Left colon (tissue), 2 donors: Measurements from ENCODE around the gene FKBP10. TPM values are rescaled to one million over a fixed set of nuclear protein-coding genes. Genes with fewer than 3 reads are reported as not detected.
A peak's percentile ranks its signal among the peaks of the same experiment; 100 is the strongest.
"Not testable (repeated sequence)": the region's sequence is repeated elsewhere in the genome, so short reads cannot be mapped to it uniquely, and the experiment has no call there.

Source experiments
- ATAC-seq: fragments of 200-7000 bp; cut with Tn5 transposase; one replicate; pipeline ENCODE4 v1.9.1; 2020; ENCODE audit warnings: mild to moderate bottlenecking, moderate library complexity
- DNase-seq, 2 donors: peaks; one replicate each; pipeline ENCODE4 v3.0.0-alpha.2; 2020
- intact Hi-C, 2 donors: fragments of 100-400 bp; cut with DNase I in 1 of 2; cut with micrococcal nuclease in 1 of 2; formaldehyde crosslinking; loops; one replicate each; pipeline versions ENCODE4 v1.11.2 to v1.14.0; 2022; cut with DNase I, micrococcal nuclease
- total RNA-seq, 2 donors: library from RNA; stranded (reverse); fragmentation: NEBNext Ultra II Directional; extraction: Animal tissue kit (Norgen Biotek cat#: 25700); gene quantifications; one replicate each; pipeline ENCODE4 v1.2.1, GENCODE V29; 2021
- donor health status: DM: no; HTN: no; CAD: no.
- donor health status: DM: yes; HTN: yes; CAD: no.

The FKBP10 gene
- total RNA-seq, 2 donors from 2014 or later = 4.2 to 10.8 TPM

DNA sequence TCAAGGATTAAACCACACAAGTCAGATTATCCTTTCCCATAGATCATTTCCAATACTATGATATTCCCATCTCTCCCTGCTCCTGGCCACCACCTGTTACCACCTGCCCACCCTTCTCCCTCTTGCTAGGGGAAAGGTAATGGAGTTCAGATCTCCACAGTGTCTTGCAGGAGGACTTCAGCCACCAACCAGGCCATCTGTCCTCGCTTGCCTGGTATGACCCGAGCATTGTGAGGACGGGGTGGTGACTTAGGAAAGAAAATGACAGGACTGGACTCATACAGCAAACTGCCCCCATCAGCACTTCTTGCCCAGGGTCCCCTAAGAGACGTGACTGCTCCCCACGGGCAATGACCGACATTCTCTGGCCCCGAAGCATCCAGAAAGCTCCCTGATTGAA is 10.8 kb downstream of the FKBP10 start:
- DNase-seq (no peak), ATAC-seq (no peak)
- intact Hi-C loops = no loop called here

GRCh38 chr17:41824086-41824485 is 11.3 kb downstream of the FKBP10 start:
- DNase-seq (no peak), ATAC-seq (no peak)
- intact Hi-C loops = no loop called here

DNA sequence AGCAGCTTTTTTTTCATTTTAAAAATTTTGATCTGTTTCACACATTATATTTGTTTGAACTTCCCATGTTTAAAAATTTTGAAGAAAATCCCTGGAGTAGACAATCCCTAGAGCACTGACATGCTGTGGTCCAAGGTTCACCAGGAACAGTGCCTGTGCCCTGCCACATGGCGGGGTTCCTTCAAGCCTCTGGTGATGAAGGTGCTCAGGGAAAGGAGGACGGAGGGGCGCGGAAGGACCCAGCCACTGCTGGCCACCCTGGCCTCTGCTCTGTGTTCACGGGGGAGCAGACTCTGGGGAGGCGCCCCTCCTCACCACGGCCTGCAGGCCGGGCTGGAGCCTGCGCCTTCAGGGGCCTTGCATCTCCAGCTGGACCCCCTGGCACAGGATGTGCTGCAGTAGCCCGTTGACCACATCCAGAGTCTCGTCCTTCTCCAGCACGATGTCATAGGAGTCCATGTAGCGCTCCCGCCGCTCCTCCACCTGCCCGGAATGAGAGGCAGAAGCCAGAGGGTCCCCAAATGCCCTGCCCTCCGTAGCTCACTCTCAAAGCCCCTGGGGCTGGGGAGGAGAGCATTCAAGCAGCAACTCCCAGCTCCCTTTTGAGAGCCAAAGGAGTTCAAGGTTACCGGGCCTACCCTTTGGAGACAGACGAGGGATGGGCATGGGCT is 12.5 kb downstream of the FKBP10 start:
- DNase-seq (no peak), ATAC-seq (no peak)
- intact Hi-C loops = no loop called here

- intact Hi-C loops = not testable (repeated sequence)
Observed at GRCh38 chr17:41829961-41830360, 17.2 kb downstream of the FKBP10 start.

GRCh38 chr17:41835214-41835799 is 22.5 kb downstream of the FKBP10 start:
- DNase-seq (no peak), ATAC-seq (peak; percentile 33)
- intact Hi-C loops = no loop called here

More at GRCh38 chr17:41829961-41830360, 17.2 kb downstream of the FKBP10 start:
- not testable (repeated sequence) for ATAC-seq, DNase-seq

DNA sequence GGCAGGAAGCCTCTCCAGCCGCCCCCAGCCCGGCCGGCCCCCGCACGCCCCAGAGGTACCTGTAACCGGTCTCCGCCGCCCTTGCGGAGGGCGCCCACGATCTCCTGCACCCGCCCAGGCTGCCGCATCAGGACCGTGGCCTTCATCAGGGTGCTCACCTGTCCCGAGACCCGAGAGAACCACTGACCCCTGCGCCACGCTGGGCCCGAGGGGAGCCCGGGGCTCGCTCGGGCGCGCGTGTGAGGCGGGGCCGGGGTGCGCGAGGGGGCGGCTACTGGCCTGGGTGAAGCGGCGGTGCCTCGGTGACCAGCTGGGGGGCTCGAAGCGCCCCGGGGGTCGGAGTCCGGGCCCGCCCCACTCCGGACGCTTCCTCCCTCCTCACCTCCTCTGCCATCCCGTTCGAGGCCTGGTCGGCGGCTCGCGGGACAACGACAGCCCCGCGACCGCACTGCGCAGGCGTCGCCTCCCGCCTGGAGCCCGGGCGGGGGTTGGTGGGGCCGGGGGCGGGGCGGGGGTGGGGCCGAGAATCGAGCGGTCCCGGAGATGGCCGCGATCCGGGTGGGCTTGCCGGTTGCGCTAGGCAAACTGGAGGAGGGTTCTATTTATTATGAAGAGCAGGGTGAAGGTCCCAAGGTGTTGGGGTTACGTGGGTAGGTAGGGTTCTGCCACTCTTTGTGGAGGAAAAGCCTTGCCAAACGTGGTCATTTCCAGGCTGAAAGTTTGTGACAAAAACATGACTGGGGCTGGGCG is 23.2 kb downstream of the FKBP10 start, which contains the start of gene NT5C3B:
NT5C3B (minus strand) TSS at position 433 of the 750 bp plus-strand sequence; CDS start at position 394, 39 bp downstream.
- peak; percentile 35 to 59 for DNase-seq
- peak; percentile 95 for ATAC-seq
- intact Hi-C loops = no loop called here

DNA sequence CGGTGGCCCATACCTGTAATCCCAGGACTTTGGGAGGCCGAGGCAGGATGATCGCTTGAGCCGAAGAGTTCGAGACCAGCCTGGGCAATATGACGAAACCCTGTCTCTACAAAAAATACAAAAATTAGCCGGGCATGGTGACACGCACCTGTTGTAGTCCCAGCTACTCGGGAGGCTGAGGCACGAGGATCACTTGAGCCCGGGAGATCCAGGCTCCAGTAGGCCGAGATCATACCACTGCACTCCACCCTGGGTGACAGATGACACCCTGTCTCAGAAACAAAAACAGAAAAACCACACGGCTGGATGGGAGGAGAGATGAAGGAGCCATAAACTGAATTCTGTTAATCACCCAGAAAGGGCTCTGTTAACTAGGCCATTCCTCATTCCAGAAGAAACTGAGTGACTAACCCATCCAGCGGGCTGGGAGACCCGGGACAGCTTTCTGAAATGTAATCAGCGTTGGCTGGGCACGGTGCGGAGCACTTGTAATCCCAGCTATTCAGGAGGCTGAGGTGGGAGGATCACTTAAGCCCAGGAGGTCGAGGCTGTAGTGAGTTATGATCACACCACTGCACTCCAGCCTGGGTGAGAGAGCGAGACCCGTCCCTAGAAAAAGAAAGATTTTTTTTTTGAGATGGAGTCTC is 23.9 kb downstream of the FKBP10 start:
- ATAC-seq (peak; percentile 10), DNase-seq (no peak)
- intact Hi-C loops = no loop called here

GRCh38 chr17:41837761-41838538 is 25.1 kb downstream of the FKBP10 start, which contains the start of gene KLHL10:
KLHL10 (plus strand) TSS chr17:41837825; CDS start chr17:41837933, 108 bp downstream.
- intact Hi-C loops = no loop called here
- DNase-seq (no peak), ATAC-seq (no peak)

DNA sequence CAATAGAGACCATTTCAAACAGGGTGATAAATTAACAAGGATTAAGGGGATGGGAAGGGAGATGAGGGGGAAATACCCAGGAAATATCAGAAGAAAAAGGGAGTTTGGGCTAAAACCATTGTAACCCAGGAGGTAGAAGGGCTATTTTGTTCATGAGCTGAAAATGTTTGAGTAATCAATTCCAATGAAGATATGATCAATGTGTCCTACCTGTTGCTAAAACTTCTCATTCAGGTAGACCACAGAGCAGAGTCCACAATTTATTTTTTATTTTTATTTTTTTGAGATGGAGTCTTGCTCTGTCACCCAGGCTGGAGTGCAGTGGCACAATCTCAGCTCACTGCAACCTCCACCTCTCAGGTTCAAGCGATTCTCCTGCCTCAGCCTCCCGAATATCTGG is 26.6 kb downstream of the FKBP10 start:
- DNase-seq, ATAC-seq, intact Hi-C loops: not testable (repeated sequence)

DNA sequence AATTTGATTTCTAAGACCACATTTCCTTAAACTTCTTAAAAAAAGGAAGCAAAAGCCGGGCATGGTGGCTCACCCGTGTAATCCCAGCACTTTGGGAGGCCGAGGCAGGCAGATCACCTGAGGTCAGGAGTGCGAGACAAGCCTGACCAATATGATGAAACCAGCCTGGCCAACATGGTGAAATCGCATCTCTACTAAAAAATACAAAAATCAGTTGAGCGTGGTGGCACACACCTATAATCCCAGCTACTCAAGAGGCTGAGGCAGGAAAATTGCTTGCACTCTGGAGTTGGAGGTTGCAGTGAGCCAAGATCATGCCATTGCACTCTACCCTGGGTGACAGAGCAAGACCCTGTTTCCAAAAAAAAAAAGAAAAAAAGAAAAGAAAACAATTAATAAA is 28.0 kb downstream of the FKBP10 start:
- ATAC-seq, DNase-seq, intact Hi-C loops: not testable (repeated sequence)

GRCh38 chr17:41844971-41845370 is 32.2 kb downstream of the FKBP10 start:
- ATAC-seq (no peak), DNase-seq (no peak)
- intact Hi-C loops = no loop called here

DNA sequence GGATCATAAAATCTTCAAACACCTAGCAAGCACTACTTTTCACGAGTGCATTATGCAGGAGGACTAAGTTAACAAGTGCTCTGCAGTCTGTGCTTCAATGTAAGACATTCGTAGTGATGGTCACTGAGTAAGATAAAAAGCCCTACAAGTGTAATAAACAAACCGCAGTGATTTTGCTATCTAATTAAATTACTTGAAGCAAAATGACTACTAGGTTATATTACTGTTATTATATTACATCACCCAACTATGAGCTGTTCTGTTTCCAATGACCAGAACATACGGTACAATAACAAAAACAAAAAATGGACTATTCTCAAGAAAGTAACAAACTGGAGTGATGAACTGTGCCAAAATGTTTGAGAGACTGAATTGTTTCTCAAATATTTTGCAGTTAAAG is 36.0 kb downstream of the FKBP10 start:
- ATAC-seq (no peak), DNase-seq (no peak)
- intact Hi-C loops = no loop called here

- intact Hi-C loops = no loop called here
- no peak for DNase-seq
- ATAC-seq = no peak
Observed at GRCh38 chr17:41849251-41849990, 36.6 kb downstream of the FKBP10 start.

GRCh38 chr17:41851382-41851781 is 38.6 kb downstream of the FKBP10 start:
- ATAC-seq, intact Hi-C loops, DNase-seq: not testable (repeated sequence)

DNA sequence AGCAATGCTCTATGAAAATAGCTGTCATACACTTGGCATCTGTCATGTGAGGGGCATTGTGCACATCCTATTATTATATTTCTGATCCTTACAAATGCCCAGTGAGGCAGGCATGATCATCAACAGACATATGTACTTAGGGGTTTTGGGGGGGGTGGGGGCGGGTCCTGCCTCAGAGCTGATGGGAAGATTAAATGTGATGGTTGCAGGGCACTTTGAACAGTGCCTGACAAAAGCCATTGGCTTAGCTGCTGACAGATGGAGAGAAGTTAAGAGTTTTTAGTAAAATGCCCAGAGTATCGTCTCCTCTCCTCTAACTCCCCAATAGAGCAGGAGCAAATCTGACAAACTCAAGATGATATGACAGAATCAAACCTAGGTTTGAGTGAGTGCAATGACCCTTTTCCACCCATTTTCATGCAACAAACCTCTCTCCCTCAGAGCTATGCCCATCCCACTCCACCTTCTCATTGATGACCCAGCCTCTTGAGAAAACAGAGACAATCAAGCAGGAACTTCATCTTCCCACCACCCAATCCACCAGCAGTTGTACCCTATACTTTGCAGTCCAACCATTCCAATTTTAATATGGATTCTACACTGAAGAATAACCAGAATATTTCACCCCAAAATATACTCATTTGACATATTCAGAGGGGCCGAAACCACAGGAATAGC is 47.6 kb downstream of the FKBP10 start:
- DNase-seq (no peak), ATAC-seq (no peak)
- intact Hi-C loops = no loop called here

- DNase-seq (no peak), ATAC-seq (no peak)
- intact Hi-C loops = no loop called here
Observed at GRCh38 chr17:41863074-41863848, 50.5 kb downstream of the FKBP10 start.

GRCh38 chr17:41864498-41864835 is 51.7 kb downstream of the FKBP10 start:
- peak in 1 of 2 donors; percentile 50 for DNase-seq
- ATAC-seq = no peak
- intact Hi-C loops = no loop called here
